Activated CD4-positive, alpha-beta T cell treated with anti-CD3 and anti-CD28 coated beads, Interleukin-2, Interleukin-4, amounts not matched to agents 100 ng/mL and 50 ng/mL, durations not matched to agents 16 hours and 8 hours (primary cell): ENCODE measurements around the gene ABL1.
"Not testable (repeated sequence)": the region's sequence is repeated elsewhere in the genome, so short reads cannot be mapped to it uniquely, and the experiment has no call there.

Experiments used
- DNase-seq: peaks from one replicate; pipeline ENCODE4 v3.0.0-alpha.2; 2020; ENCODE audit warnings: low spot score

ABL1 gene

GRCh38 chr9:130825351-130825651, 9.8 kb upstream of the ABL1 start:
- no peak for DNase-seq

- DNase-seq: no peak
Observed at GRCh38 chr9:130825809-130826208, 9.2 kb upstream of the ABL1 start.

- DNase-seq: no peak
Observed at GRCh38 chr9:130829762-130830161, 5.3 kb upstream of the ABL1 start.

GRCh38 chr9:130830231-130830760, 4.8 kb upstream of the ABL1 start:
- DNase-seq: no peak

- no peak for DNase-seq
Observed at GRCh38 chr9:130831077-130831476, 4.0 kb upstream of the ABL1 start.

- no peak for DNase-seq
Observed at GRCh38 chr9:130833031-130833990, 1.7 kb upstream of the ABL1 start.

GRCh38 chr9:130835441-130836298, 616 bp downstream of the ABL1 start:
- DNase-seq: peak; percentile 33

- no peak for DNase-seq
Observed at GRCh38 chr9:130837002-130837511, 2.0 kb downstream of the ABL1 start.

GRCh38 chr9:130837643-130838042, 2.6 kb downstream of the ABL1 start:
- no peak for DNase-seq

- no peak for DNase-seq
Observed at GRCh38 chr9:130839132-130840111, 4.4 kb downstream of the ABL1 start.

GRCh38 chr9:130842545-130842944, 7.5 kb downstream of the ABL1 start:
- DNase-seq: no peak

GRCh38 chr9:130843049-130843908, 8.2 kb downstream of the ABL1 start:
- no peak for DNase-seq

- DNase-seq: no peak
Observed at GRCh38 chr9:130844044-130844451, 9.0 kb downstream of the ABL1 start.

- DNase-seq: no peak
Observed at GRCh38 chr9:130845254-130845653, 10.2 kb downstream of the ABL1 start.

GRCh38 chr9:130845901-130846481, 10.9 kb downstream of the ABL1 start:
- no peak for DNase-seq

GRCh38 chr9:130846487-130847305, 11.6 kb downstream of the ABL1 start:
- no peak for DNase-seq

GRCh38 chr9:130847306-130848217, 12.5 kb downstream of the ABL1 start:
- DNase-seq: no peak

- not testable (repeated sequence) for DNase-seq
Observed at GRCh38 chr9:130848514-130848913, 13.5 kb downstream of the ABL1 start.
